NB4 (cell line): ENCODE results near the gene RIPK4.

Source experiments
- MYC ChIP-seq: IDR thresholded peaks from 2 replicates; pipeline ENCODE4 v1.6.1; 2011; ENCODE audit warnings: low read depth, low read length
- POLR2A ChIP-seq: IDR thresholded peaks from 2 replicates; pipeline ENCODE4 v1.6.1; 2011; ENCODE audit warnings: mild to moderate bottlenecking; ENCODE audit not compliant: insufficient read length; ENCODE audit errors: extremely low read depth
- TF ChIP-seq, protein P1 (sequence below): IDR thresholded peaks from one replicate; pipeline ENCODE4 v1.5.1; 2012; ENCODE audit warnings: low read depth, low read length
- TF ChIP-seq, protein P2 (sequence below): IDR thresholded peaks from 2 replicates; pipeline ENCODE4 v1.6.1; 2011; ENCODE audit warnings: low read depth, low read length

DNA sequence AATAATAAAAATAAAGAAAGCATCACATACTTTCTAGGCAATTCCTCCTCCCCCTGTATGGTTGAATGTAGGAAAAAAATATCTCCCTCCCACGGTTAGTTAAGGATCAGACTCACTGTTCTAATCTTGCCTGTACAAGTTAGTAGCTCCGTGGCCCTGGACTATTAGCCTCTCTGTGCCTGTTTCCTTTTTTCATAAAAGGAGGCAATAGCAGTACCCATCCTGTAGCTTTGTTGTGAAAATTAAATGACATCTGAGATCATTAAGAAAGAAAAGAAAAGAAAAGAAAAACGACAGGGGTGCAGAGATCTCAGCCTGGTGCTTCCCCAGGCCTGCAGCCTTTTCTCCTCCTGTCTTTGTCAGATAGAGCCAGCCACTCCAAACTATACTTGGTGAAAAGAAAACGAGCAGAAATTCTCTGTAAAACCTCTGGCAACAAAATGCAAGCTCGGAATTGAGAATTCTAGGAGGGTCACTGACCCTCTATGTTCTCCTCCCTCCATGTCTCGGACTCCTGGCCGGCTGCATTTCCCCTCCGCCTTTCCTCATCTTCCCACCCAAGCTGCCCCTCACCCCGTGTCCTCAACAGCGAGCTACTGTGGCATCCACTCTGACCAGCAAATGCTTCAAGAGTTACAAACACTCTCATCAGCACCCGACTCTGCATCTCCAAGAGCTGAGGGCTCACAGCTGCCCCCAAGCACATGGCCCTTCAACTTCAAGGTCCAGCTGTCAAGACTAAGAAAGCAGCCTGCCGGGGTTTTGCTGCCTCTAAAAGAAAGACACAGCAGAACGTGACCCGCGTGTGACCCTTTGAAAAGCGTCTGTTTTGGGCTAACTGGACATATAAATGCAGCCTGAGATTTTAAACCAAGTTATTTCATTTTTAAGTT lies 13.6 kb downstream of the RIPK4 start:
- TF ChIP-seq POLR2A (no peak), MYC (no peak)
- TF ChIP-seq, protein P1, sequence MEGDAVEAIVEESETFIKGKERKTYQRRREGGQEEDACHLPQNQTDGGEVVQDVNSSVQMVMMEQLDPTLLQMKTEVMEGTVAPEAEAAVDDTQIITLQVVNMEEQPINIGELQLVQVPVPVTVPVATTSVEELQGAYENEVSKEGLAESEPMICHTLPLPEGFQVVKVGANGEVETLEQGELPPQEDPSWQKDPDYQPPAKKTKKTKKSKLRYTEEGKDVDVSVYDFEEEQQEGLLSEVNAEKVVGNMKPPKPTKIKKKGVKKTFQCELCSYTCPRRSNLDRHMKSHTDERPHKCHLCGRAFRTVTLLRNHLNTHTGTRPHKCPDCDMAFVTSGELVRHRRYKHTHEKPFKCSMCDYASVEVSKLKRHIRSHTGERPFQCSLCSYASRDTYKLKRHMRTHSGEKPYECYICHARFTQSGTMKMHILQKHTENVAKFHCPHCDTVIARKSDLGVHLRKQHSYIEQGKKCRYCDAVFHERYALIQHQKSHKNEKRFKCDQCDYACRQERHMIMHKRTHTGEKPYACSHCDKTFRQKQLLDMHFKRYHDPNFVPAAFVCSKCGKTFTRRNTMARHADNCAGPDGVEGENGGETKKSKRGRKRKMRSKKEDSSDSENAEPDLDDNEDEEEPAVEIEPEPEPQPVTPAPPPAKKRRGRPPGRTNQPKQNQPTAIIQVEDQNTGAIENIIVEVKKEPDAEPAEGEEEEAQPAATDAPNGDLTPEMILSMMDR = no peak
- TF ChIP-seq, protein P2, sequence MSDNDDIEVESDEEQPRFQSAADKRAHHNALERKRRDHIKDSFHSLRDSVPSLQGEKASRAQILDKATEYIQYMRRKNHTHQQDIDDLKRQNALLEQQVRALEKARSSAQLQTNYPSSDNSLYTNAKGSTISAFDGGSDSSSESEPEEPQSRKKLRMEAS = no peak
